Caco-2 (cell line): ENCODE results near the gene PSMC4. TPM values are rescaled to one million over a fixed set of nuclear protein-coding genes. Genes with fewer than 3 reads are reported as not detected.

Source experiments
- BruUV-seq: library from RNA; stranded (reverse); fragments of 400-500 nt; replicated peaks from 2 replicates; lab custom pipeline; 2021; lab: Mats Ljungman, UMichigan
- CTCF ChIA-PET: fragments of 300-600 bp; sonication (Branson Sonifier 250); formaldehyde crosslinking; loops from one replicate; lab custom pipeline; 2022; ENCODE audit warnings: antibody characterized with exemption; lab: Charles Lee
- POLR2A ChIA-PET: fragments of 300-600 bp; sonication (Branson Sonifier 250); formaldehyde crosslinking; loops from one replicate; lab custom pipeline; 2022; ENCODE audit warnings: antibody characterized with exemption; lab: Charles Lee
- DNase-seq, 2 experiments: peaks; one replicate each; pipeline versions ENCODE4 v3.0.0 to v3.0.0-alpha.2; 2020 to 2022
- H3K27me3 ChIP-seq: replicated peaks from 2 replicates; pipeline ENCODE4 v1.6.0; 2011; ENCODE audit warnings: low read length; ENCODE audit not compliant: control insufficient read depth, insufficient read depth
- H3K36me3 ChIP-seq: 2 replicates; pipeline ENCODE4 v1.5.1; 2011; ENCODE audit warnings: low read length; ENCODE audit not compliant: control insufficient read depth, insufficient read depth
- H3K4me1 ChIP-seq: fragments of 250-450 bp; sonication (Bioruptor Pico); 2 replicates; pipeline ENCODE4 v1.5.1; 2020; ENCODE audit warnings: mild to moderate bottlenecking
- H3K4me3 ChIP-seq: 2 replicates; pipeline ENCODE4 v1.5.1; 2011; ENCODE audit warnings: low read depth, mild to moderate bottlenecking, control low read depth, low read length
- H3K9me3 ChIP-seq: fragments of 250-450 bp; sonication (Bioruptor Pico); 2 replicates; pipeline ENCODE4 v1.5.1; 2020; ENCODE audit warnings: mild to moderate bottlenecking, moderate library complexity
- H3K27ac Mint-ChIP-seq: one replicate; pipeline ENCODE4 v1.8.0; 2022; ENCODE audit warnings: mixed read lengths; ENCODE audit not compliant: unreplicated experiment
- H3K27me3 Mint-ChIP-seq: one replicate; pipeline ENCODE4 v1.8.0; 2022; ENCODE audit warnings: mixed read lengths; ENCODE audit not compliant: insufficient read depth, unreplicated experiment
- H3K36me3 Mint-ChIP-seq: one replicate; pipeline ENCODE4 v1.8.0; 2022; ENCODE audit warnings: mild to moderate bottlenecking, mixed read lengths; ENCODE audit not compliant: insufficient read depth, unreplicated experiment
- H3K4me1 Mint-ChIP-seq: one replicate; pipeline ENCODE4 v1.8.0; 2022; ENCODE audit warnings: low read depth, mixed read lengths; ENCODE audit not compliant: unreplicated experiment
- H3K4me3 Mint-ChIP-seq: one replicate; pipeline ENCODE4 v1.8.0; 2022; ENCODE audit warnings: mild to moderate bottlenecking, moderate library complexity, mixed read lengths; ENCODE audit not compliant: unreplicated experiment
- H3K9me3 Mint-ChIP-seq: one replicate; pipeline ENCODE4 v1.8.0; 2022; ENCODE audit warnings: mixed read lengths; ENCODE audit not compliant: unreplicated experiment
- intact Hi-C: fragments of 100-400 bp; cut with micrococcal nuclease; formaldehyde crosslinking; loops from one replicate; pipeline ENCODE4 v1.10.0; 2022; ENCODE audit not compliant: unreplicated experiment
- total RNA-seq: library from RNA; stranded (reverse); gene quantifications from 2 replicates; pipeline ENCODE4 v1.2.3, GENCODE V29; 2022
- TF ChIP-seq, protein P1 (sequence below), 2 experiments: fragments of 200-600 bp in 1 of 2; IDR thresholded peaks; 1 replicate in 1 of 2; 2 replicates in 1 of 2; pipeline versions ENCODE4 v1.5.1 to v1.8.0; 2011 to 2022; ENCODE audit warnings: antibody characterized with exemption in 1 of 2, control low read depth in 1 of 2, inconsistent platforms in 1 of 2, low read depth in 1 of 2, low read length in 1 of 2, mild to moderate bottlenecking in 1 of 2, moderate library complexity in 1 of 2; ENCODE audit not compliant: insufficient read depth in 1 of 2, severe bottlenecking in 1 of 2, unreplicated experiment in 1 of 2

Gene PSMC4
- total RNA-seq, 1 experiment from 2014 or later, result 183 TPM

DNA sequence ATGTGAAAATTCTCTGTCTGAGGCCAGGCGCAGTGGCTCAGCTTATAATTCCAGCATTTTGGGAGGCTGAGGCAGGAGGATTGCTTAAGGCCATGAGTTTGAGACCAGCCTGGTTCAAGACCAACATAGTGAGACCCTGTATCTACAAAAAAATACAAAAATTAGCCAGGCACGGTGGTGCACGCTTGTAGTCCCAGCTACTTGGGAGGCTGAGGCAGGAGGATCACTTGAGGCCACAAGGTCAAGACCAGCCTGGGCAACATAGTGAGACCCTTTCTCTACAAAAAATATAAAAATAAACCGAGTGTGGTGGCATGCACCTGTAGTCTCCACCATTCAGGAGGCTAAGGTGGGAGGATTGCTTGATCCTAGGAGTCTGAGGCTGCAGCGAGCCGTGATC lies 34.3 kb upstream of the PSMC4 start:
- Mint-ChIP-seq H3K9me3 (no peaks in the 10 kb centered on the region), H3K27me3 (peaks cover 4% of the 10 kb centered on the region), H3K4me3 (no peak overlapping the region), H3K36me3 (no peaks in the 10 kb centered on the region), H3K4me1 (peaks cover 8% of the 10 kb centered on the region), H3K27ac (no peak overlapping the region)
- intact Hi-C loops, result no loop called here
- H3K36me3 ChIP-seq, result no peaks in the 10 kb centered on the region
- no TSS peak for BruUV-seq
- H3K27me3 ChIP-seq, result no peaks in the 10 kb centered on the region
- DNase-seq, result no peak
- ChIA-PET CTCF (no interaction called here), POLR2A (no interaction called here)
- 0 out of 2 replicates have a peak, but pooled peaks cover 7% of the 10 kb centered on the region for H3K4me1 ChIP-seq
- H3K4me3 ChIP-seq, result no peak overlapping the region
- no peaks in the 10 kb centered on the region for H3K9me3 ChIP-seq
- TF ChIP-seq, protein P1, sequence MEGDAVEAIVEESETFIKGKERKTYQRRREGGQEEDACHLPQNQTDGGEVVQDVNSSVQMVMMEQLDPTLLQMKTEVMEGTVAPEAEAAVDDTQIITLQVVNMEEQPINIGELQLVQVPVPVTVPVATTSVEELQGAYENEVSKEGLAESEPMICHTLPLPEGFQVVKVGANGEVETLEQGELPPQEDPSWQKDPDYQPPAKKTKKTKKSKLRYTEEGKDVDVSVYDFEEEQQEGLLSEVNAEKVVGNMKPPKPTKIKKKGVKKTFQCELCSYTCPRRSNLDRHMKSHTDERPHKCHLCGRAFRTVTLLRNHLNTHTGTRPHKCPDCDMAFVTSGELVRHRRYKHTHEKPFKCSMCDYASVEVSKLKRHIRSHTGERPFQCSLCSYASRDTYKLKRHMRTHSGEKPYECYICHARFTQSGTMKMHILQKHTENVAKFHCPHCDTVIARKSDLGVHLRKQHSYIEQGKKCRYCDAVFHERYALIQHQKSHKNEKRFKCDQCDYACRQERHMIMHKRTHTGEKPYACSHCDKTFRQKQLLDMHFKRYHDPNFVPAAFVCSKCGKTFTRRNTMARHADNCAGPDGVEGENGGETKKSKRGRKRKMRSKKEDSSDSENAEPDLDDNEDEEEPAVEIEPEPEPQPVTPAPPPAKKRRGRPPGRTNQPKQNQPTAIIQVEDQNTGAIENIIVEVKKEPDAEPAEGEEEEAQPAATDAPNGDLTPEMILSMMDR (IDR thresholded peaks at IDR 0.05; ENCODE audit: insufficient read depth in 1 of 2, low read depth in 1 of 2, low read length in 1 of 2, severe bottlenecking in 1 of 2, unreplicated experiment in 1 of 2), result no peak

DNA sequence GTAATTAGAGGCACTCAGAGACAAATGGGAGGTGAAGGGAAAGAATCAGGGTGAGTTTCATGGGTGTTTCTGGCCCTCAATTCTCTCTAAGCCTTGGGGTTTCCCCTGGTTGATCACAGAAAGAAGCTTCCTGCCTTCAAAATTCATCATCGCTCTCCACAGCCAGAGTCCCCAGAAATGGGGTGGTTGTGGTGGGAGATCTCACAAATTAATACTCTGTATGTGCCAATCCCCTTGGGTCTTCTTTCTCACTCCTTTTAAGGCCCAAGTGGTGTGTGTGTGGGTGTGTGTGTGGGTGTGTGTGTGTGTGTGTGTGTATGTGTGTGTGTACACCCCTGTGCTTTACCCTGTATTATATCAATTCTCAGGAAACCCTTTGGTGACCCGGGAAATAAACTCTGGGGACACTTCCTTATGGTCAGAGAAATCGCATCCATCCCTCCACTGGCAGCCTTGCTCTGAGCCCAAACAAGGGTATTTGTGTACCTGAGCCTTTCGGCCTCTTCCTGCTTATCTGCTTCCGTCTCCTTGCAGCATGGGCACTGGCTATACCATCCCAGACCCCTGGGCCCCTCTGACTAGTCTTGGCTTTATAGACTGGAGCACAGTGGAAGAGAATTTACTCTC lies 33.8 kb upstream of the PSMC4 start:
- intact Hi-C loops, result no loop called here
- Mint-ChIP-seq H3K4me1 (peaks cover 13% of the 10 kb centered on the region), H3K27ac (no peak overlapping the region), H3K4me3 (no peak overlapping the region), H3K36me3 (no peaks in the 10 kb centered on the region), H3K9me3 (no peaks in the 10 kb centered on the region), H3K27me3 (peaks cover 4% of the 10 kb centered on the region)
- Histone ChIP-seq H3K36me3 (no peaks in the 10 kb centered on the region), H3K4me1 (peaks cover 10% of the 10 kb centered on the region; the same call in 1 of the 2 replicates), H3K4me3 (no peak overlapping the region), H3K9me3 (no peaks in the 10 kb centered on the region), H3K27me3 (no peaks in the 10 kb centered on the region)
- BruUV-seq, result no TSS peak
- no peak for DNase-seq
- CTCF ChIA-PET, result no interaction called here
- POLR2A ChIA-PET, result no interaction called here
- TF ChIP-seq, protein P1 (IDR thresholded peaks at IDR 0.05; ENCODE audit: insufficient read depth in 1 of 2, low read depth in 1 of 2, low read length in 1 of 2, severe bottlenecking in 1 of 2, unreplicated experiment in 1 of 2), result no peak

DNA sequence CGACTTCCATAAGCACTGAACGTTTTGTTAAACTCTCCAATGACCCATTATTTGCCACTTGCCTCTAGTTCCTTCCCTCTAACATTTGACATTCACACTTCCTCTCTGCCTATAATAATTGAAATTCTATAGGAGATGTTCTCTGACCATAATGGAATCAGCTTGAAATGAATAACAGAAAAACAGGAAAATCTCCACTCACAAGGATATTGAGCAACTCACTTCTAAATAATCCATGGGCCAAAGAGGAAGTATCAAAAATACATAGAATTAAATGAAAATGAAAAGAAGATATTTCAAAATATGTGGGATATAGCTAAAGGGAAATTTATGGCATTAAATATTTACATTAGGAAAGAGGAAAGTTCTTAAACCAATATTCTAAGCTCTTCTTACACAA lies 33.2 kb upstream of the PSMC4 start:
- POLR2A ChIA-PET, result no interaction called here
- no TSS peak for BruUV-seq
- H3K9me3 Mint-ChIP-seq, result no peaks in the 10 kb centered on the region
- Histone ChIP-seq H3K4me3 (no peak overlapping the region), H3K9me3 (no peaks in the 10 kb centered on the region), H3K4me1 (peaks cover 13% of the 10 kb centered on the region), H3K27me3 (no peaks in the 10 kb centered on the region), H3K36me3 (no peaks in the 10 kb centered on the region)
- H3K27me3 Mint-ChIP-seq, result peaks cover 4% of the 10 kb centered on the region
- CTCF ChIA-PET, result no interaction called here
- TF ChIP-seq, protein P1 (IDR thresholded peaks at IDR 0.05; ENCODE audit: insufficient read depth in 1 of 2, low read depth in 1 of 2, low read length in 1 of 2, severe bottlenecking in 1 of 2, unreplicated experiment in 1 of 2), result no peak
- DNase-seq, result no peak
- no peak overlapping the region for H3K27ac Mint-ChIP-seq
- H3K4me3 Mint-ChIP-seq, result no peak overlapping the region
- H3K4me1 Mint-ChIP-seq, result peaks cover 18% of the 10 kb centered on the region
- no peaks in the 10 kb centered on the region for H3K36me3 Mint-ChIP-seq
- intact Hi-C loops, result no loop called here
